Measurements from ENCODE around the gene EXOSC3.

Gene EXOSC3

DNA sequence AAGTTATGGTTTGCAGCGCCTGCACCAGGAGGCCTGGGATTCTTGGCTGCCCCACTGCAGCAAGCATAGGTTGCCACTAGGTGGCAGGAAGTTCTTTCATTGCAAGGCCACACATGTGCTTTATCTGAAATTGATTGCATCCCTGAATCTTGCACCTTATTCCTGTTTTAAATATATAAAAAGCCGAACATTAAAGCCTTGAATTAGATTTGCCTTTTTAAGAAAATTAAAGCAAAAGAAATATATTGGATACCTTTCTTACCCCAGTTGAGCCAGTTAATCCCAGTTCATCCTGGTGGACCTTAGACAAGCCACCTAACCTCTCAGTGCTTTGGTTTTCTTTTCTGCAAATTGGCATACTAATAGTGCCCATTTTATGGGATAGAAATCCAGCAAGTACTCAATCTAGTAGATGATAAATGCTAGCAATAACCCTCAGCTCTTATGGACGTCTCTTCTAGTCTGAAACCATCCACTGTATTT, 37.6 kb downstream of the EXOSC3 start:
- Histone ChIP-seq H3K9ac (ENCODE audit: low read depth, low read length) (no peak overlapping the region), H3K9me3 (ENCODE audit: insufficient read depth, low read depth, low read length) (no peaks in the 10 kb centered on the region), H3K4me1 (ENCODE audit: insufficient read depth, low read length) (no peaks in the 10 kb centered on the region), H3K36me3 (ENCODE audit: insufficient read depth, low read depth, low read length) (no peaks in the 10 kb centered on the region), H3K27me3 (ENCODE audit: insufficient read depth, low read length) (no peaks in the 10 kb centered on the region), H3K27ac (ENCODE audit: low read length) (no peak overlapping the region), H3K4me3 (ENCODE audit: low read length) (no peak overlapping the region)

DNA sequence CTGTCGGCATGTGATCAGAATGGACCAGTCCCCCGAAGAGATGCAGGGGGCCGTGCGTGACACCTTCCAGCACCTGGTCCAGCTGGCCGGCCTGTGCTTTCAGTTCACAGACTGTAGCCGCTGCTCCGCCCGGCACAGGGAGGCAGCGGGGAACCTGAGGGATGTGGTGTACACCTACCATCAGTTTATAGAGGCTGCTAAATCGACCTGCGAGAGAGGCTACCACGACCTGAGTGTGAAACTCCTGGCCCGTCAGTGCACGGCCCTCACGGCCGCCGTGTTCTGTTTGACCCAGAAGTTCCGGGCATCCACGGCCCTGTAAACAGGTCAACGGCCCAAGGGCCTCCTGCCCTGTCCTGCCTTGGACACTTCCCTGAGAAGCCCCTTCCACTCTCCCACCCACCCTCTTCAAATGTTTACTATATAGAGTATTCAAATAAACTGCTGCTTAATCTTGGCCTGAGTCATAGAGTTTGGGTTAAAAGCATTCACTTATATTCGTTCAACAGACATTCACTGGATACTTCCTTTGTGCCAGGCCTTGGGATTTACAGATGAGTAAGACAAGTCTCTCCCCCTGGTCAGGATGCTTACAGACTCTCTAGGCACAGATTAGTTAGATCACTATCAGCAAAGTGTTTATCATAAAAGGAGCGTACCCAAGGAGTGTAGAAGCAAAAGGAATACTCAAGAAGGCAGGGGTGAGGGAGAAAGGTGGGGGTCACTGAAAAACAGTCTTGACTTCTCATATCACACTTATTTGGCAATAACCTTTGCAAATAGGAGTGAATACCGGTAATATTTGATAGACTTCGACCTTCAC, 38.2 kb downstream of the EXOSC3 start:
- Histone ChIP-seq H3K9me3 (ENCODE audit: insufficient read depth, low read depth, low read length) (no peaks in the 10 kb centered on the region), H3K27me3 (ENCODE audit: insufficient read depth, low read length) (no peaks in the 10 kb centered on the region), H3K4me1 (ENCODE audit: insufficient read depth, low read length) (no peaks in the 10 kb centered on the region), H3K36me3 (ENCODE audit: insufficient read depth, low read depth, low read length) (no peaks in the 10 kb centered on the region), H3K9ac (ENCODE audit: low read depth, low read length) (no peak overlapping the region), H3K4me3 (ENCODE audit: low read length) (no peak overlapping the region), H3K27ac (ENCODE audit: low read length) (no peak overlapping the region)

DNA sequence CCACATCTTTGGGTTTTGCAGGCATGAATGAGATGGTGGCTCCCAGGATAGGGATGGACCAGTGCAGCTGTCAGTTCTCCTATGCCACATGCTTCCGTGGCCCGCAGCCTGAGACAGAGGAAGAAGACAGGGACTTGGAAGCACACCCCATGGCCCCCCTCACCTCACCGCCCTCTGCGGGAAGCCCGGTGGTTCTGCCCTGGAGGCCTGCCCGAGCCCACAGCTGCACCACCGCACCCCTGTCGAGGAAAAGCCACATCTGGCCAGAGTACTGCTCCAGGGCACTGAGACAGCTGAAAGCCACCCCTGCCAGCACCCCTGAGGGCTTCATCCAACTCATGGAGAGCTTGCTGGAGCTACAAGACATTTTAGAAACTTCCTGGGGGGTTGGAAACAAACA, 38.9 kb downstream of the EXOSC3 start:
- no peak overlapping the region for H3K9ac ChIP-seq (ENCODE audit: low read depth, low read length)
- H3K27ac ChIP-seq (ENCODE audit: low read length) = no peak overlapping the region
- no peaks in the 10 kb centered on the region for H3K27me3 ChIP-seq (ENCODE audit: insufficient read depth, low read length)
- no peaks in the 10 kb centered on the region for H3K36me3 ChIP-seq (ENCODE audit: insufficient read depth, low read depth, low read length)
- no peaks in the 10 kb centered on the region for H3K4me1 ChIP-seq (ENCODE audit: insufficient read depth, low read length)
- no peak overlapping the region for H3K4me3 ChIP-seq (ENCODE audit: low read length)
- no peaks in the 10 kb centered on the region for H3K9me3 ChIP-seq (ENCODE audit: insufficient read depth, low read depth, low read length)

GRCh38 chr9:37740631-37741328, 44.1 kb downstream of the EXOSC3 start:
- Histone ChIP-seq H3K4me3 (ENCODE audit: low read length) (no peak overlapping the region), H3K27ac (ENCODE audit: low read length) (no peak overlapping the region), H3K9ac (ENCODE audit: low read depth, low read length) (no peak overlapping the region), H3K36me3 (ENCODE audit: insufficient read depth, low read depth, low read length) (no peaks in the 10 kb centered on the region), H3K4me1 (ENCODE audit: insufficient read depth, low read length) (no peaks in the 10 kb centered on the region), H3K27me3 (ENCODE audit: insufficient read depth, low read length) (no peaks in the 10 kb centered on the region), H3K9me3 (ENCODE audit: insufficient read depth, low read depth, low read length) (no peaks in the 10 kb centered on the region)

DNA sequence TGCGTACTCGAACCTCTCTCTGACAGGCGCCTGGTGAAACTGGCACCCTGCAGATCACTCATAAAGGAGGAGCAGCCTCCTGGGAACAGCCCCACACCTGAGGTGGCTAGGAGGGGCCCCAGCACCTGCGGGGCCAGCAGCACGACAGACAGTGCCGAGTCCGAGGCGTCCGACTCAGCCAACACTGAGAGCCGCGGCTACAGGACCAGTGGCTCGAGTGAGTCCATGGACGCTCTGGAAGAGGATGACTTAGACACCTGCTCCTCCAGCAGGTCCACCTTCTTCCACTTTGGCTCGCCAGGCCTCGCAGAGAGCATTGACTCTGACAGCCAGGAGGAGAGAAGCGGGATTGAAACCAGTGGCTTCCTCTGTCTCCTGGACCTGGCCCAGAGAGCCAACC, 44.7 kb downstream of the EXOSC3 start:
- H3K4me1 ChIP-seq (ENCODE audit: insufficient read depth, low read length) = no peaks in the 10 kb centered on the region
- no peaks in the 10 kb centered on the region for H3K36me3 ChIP-seq (ENCODE audit: insufficient read depth, low read depth, low read length)
- H3K27me3 ChIP-seq (ENCODE audit: insufficient read depth, low read length) = no peaks in the 10 kb centered on the region
- no peak overlapping the region for H3K4me3 ChIP-seq (ENCODE audit: low read length)
- H3K27ac ChIP-seq (ENCODE audit: low read length) = no peak overlapping the region
- H3K9me3 ChIP-seq (ENCODE audit: insufficient read depth, low read depth, low read length) = no peaks in the 10 kb centered on the region
- H3K9ac ChIP-seq (ENCODE audit: low read depth, low read length) = no peak overlapping the region

DNA sequence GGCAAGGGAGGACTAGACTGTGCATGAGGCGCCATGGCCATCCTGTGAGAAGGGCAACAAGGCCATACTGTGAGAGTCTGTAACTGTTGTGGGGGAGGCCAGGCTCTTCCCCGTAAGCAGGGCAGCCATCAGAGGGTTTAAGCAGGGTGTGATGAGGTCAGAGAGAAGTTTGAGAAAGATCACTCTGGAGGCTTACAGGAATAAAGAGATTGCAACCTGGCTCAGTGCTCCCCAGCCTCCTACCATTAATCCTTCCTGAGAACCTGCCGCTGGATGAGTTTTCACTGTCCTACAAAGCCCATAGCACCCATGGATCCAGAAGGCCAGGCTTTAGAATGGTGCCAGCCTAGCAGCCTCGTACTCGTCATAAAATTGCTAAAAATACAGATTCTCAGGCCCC, 45.6 kb downstream of the EXOSC3 start:
- Histone ChIP-seq H3K4me1 (ENCODE audit: insufficient read depth, low read length) (no peaks in the 10 kb centered on the region), H3K27me3 (ENCODE audit: insufficient read depth, low read length) (no peaks in the 10 kb centered on the region), H3K9me3 (ENCODE audit: insufficient read depth, low read depth, low read length) (no peaks in the 10 kb centered on the region), H3K9ac (ENCODE audit: low read depth, low read length) (no peak overlapping the region), H3K4me3 (ENCODE audit: low read length) (no peak overlapping the region), H3K27ac (ENCODE audit: low read length) (no peak overlapping the region), H3K36me3 (ENCODE audit: insufficient read depth, low read depth, low read length) (no peaks in the 10 kb centered on the region)

- Histone ChIP-seq H3K27me3 (ENCODE audit: insufficient read depth, low read length) (no peaks in the 10 kb centered on the region), H3K36me3 (ENCODE audit: insufficient read depth, low read depth, low read length) (no peaks in the 10 kb centered on the region), H3K4me1 (ENCODE audit: insufficient read depth, low read length) (no peaks in the 10 kb centered on the region; the same call in 1 of the 2 replicates), H3K9me3 (ENCODE audit: insufficient read depth, low read depth, low read length) (no peaks in the 10 kb centered on the region), H3K9ac (ENCODE audit: low read depth, low read length) (no peak overlapping the region), H3K27ac (ENCODE audit: low read length) (no peak overlapping the region), H3K4me3 (ENCODE audit: low read length) (no peak overlapping the region)
Measured at GRCh38 chr9:37732952-37733351, 51.9 kb downstream of the EXOSC3 start.

DNA sequence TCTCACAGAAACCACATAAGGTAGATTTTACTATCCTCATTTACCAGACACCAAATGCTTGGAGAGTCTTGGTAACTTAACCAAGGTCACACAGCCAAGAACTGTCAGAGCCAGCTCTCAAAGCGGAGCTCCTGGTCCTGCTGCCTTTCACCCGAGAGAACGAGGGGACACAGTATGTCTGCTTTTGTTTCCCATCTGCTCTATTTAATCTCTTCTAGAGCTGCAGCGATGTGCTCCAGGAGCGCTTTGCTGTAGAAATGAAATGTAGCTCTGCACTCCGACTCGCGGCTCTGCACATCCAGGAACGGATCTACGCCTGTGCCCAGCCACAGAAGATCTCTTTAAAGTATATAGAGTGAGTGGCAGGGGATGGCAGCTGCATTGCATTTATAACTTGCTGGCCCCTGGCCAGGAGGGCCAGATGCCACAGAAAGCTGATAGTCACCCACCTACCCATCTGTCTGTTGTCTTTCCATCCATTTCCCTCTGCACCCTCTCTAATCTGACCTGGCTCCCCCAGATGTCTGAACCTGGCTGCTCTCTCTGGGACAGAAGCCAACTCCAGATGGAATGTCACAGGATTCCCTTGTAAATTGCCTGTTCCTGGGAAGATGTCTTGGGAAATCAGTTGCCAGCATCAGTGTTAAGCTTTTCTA, 52.6 kb downstream of the EXOSC3 start:
- H3K9ac ChIP-seq (ENCODE audit: low read depth, low read length) = no peak overlapping the region
- no peaks in the 10 kb centered on the region for H3K27me3 ChIP-seq (ENCODE audit: insufficient read depth, low read length)
- H3K9me3 ChIP-seq (ENCODE audit: insufficient read depth, low read depth, low read length) = no peaks in the 10 kb centered on the region
- no peaks in the 10 kb centered on the region for H3K36me3 ChIP-seq (ENCODE audit: insufficient read depth, low read depth, low read length)
- no peaks in the 10 kb centered on the region; the same call in 1 of the 2 replicates for H3K4me1 ChIP-seq (ENCODE audit: insufficient read depth, low read length)
- no peak overlapping the region for H3K4me3 ChIP-seq (ENCODE audit: low read length)
- H3K27ac ChIP-seq (ENCODE audit: low read length) = no peak overlapping the region

GRCh38 chr9:37730839-37731238, 54.0 kb downstream of the EXOSC3 start:
- Histone ChIP-seq H3K27ac (ENCODE audit: low read length) (no peak overlapping the region), H3K36me3 (ENCODE audit: insufficient read depth, low read depth, low read length) (no peaks in the 10 kb centered on the region), H3K9ac (ENCODE audit: low read depth, low read length) (no peak overlapping the region), H3K4me3 (ENCODE audit: low read length) (peak overlapping the region; percentile 36; the same call in 1 of the 2 replicates), H3K27me3 (ENCODE audit: insufficient read depth, low read length) (no peaks in the 10 kb centered on the region), H3K4me1 (ENCODE audit: insufficient read depth, low read length) (no peaks in the 10 kb centered on the region; the same call in 1 of the 2 replicates), H3K9me3 (ENCODE audit: insufficient read depth, low read depth, low read length) (no peaks in the 10 kb centered on the region)

- Histone ChIP-seq H3K9me3 (ENCODE audit: insufficient read depth, low read depth, low read length) (no peaks in the 10 kb centered on the region), H3K36me3 (ENCODE audit: insufficient read depth, low read depth, low read length) (no peaks in the 10 kb centered on the region), H3K4me3 (ENCODE audit: low read length) (no peak overlapping the region), H3K27me3 (ENCODE audit: insufficient read depth, low read length) (no peaks in the 10 kb centered on the region), H3K27ac (ENCODE audit: low read length) (no peak overlapping the region), H3K4me1 (ENCODE audit: insufficient read depth, low read length) (no peaks in the 10 kb centered on the region; the same call in 1 of the 2 replicates), H3K9ac (ENCODE audit: low read depth, low read length) (no peak overlapping the region)
Measured at GRCh38 chr9:37730256-37730655, 54.6 kb downstream of the EXOSC3 start.

Data from iPS-20b (cell line).